ENCODE measurements around the gene FAM217A.

GRCh38 chr6:4107873-4108272 lies 28.9 kb upstream of the FAM217A start:
- no peak for TF ChIP-seq CTCF (IDR thresholded peaks at IDR 0.05)
- no peak for TF ChIP-seq POLR2AphosphoS5 (IDR thresholded peaks at IDR 0.05)

Data from stomach (tissue), 4 donors.